PC-3 (cell line): Measurements from ENCODE around the gene GNPDA1. TPM values are rescaled to one million over a fixed set of nuclear protein-coding genes. Genes with fewer than 3 reads are reported as not detected.

Experiments used
- ATAC-seq: fragments of 200-7000 bp; cut with Tn5 transposase; 2 replicates; pipeline ENCODE4 v1.9.1; 2020; ENCODE audit warnings: mild to moderate bottlenecking, moderate library complexity
- BruUV-seq: library from RNA; stranded (reverse); fragments of 400-500 nt; replicated peaks from 2 replicates; lab custom pipeline; 2021; lab: Mats Ljungman, UMichigan
- CTCF ChIA-PET: fragments of 300-600 bp; sonication (Branson Sonifier 250); formaldehyde crosslinking; loops from one replicate; lab custom pipeline; 2022; ENCODE audit warnings: antibody characterized with exemption; lab: Charles Lee
- POLR2A ChIA-PET: fragments of 300-600 bp; sonication (Branson Sonifier 250); formaldehyde crosslinking; loops from one replicate; lab custom pipeline; 2022; ENCODE audit warnings: antibody characterized with exemption; ENCODE audit not compliant: unreplicated experiment; lab: Charles Lee
- DNase-seq: peaks from one replicate; pipeline ENCODE4 v3.0.0-alpha.2; 2015
- H2AFZ ChIP-seq: fragments of 300-600 bp; sonication (generic); 2 replicates; pipeline ENCODE4 v1.6.0; 2016; ENCODE audit warnings: antibody characterized with exemption, low read length
- H3F3A ChIP-seq: fragments of 300-600 bp; sonication (generic); one replicate; pipeline ENCODE4 v1.6.0; 2017; ENCODE audit warnings: antibody characterized with exemption, low read length, control low read depth, mild to moderate bottlenecking; ENCODE audit not compliant: unreplicated experiment
- H3K27ac ChIP-seq: fragments of 300-600 bp; sonication (generic); 2 replicates; pipeline ENCODE4 v1.5.1; 2016; ENCODE audit warnings: mild to moderate bottlenecking, low read length
- H3K27me3 ChIP-seq: fragments of 300-600 bp; sonication (generic); 2 replicates; pipeline ENCODE4 v1.6.1; 2016; ENCODE audit warnings: low read length, mixed read lengths
- H3K36me3 ChIP-seq: fragments of 300-600 bp; sonication (generic); 2 replicates; pipeline ENCODE4 v1.6.1; 2016; ENCODE audit warnings: low read depth, mixed run types, low read length, mixed read lengths
- H3K4me1 ChIP-seq: fragments of 300-600 bp; sonication (generic); 2 replicates; pipeline ENCODE4 v1.5.1; 2016; ENCODE audit warnings: low read length; ENCODE audit not compliant: insufficient read depth
- H3K4me2 ChIP-seq: fragments of 300-600 bp; sonication (generic); 2 replicates; pipeline ENCODE4 v1.6.0; 2016; ENCODE audit warnings: low read length
- H3K4me3 ChIP-seq: fragments of 300-600 bp; sonication (generic); 2 replicates; pipeline ENCODE4 v1.5.1; 2016; ENCODE audit warnings: mild to moderate bottlenecking, low read length, mixed read lengths
- H3K79me2 ChIP-seq: fragments of 300-600 bp; sonication (generic); 2 replicates; pipeline ENCODE4 v1.6.1; 2017; ENCODE audit warnings: low read length, mixed read lengths
- H3K9ac ChIP-seq: fragments of 300-600 bp; sonication (generic); 2 replicates; pipeline ENCODE4 v1.6.0; 2016; ENCODE audit warnings: mild to moderate bottlenecking, low read length
- H3K9me2 ChIP-seq: fragments of 300-600 bp; sonication (generic); replicated peaks from 2 replicates; pipeline ENCODE4 v1.6.1; 2016; ENCODE audit warnings: mixed run types, low read length, mixed read lengths
- H3K9me3 ChIP-seq: fragments of 300-600 bp; sonication (generic); 2 replicates; pipeline ENCODE4 v1.6.1; 2016; ENCODE audit warnings: low read length, mixed read lengths
- H4K20me1 ChIP-seq: fragments of 300-600 bp; sonication (generic); 2 replicates; pipeline ENCODE4 v1.6.1; 2016; ENCODE audit warnings: low read length, mixed read lengths
- CTCF ChIP-seq: fragments of 300-600 bp; sonication (generic); conservative IDR thresholded peaks from 2 replicates; pipeline ENCODE4 v1.5.1; 2017; ENCODE audit warnings: antibody characterized with exemption, low read depth, mild to moderate bottlenecking, low read length
- EZH2 ChIP-seq: fragments of 300-600 bp; sonication (generic); IDR thresholded peaks from one replicate; pipeline ENCODE4 v1.6.1; 2017; ENCODE audit warnings: antibody characterized with exemption, mild to moderate bottlenecking, low read length; ENCODE audit not compliant: unreplicated experiment
- EZH2phosphoT487 ChIP-seq: fragments of 300-600 bp; sonication (generic); IDR thresholded peaks from 2 replicates; pipeline ENCODE4 v1.6.1; 2018; ENCODE audit warnings: mild to moderate bottlenecking, antibody characterized with exemption, low read length, borderline replicate concordance
- intact Hi-C: fragments of 100-400 bp; cut with micrococcal nuclease; formaldehyde crosslinking; loops from 2 replicates; pipeline ENCODE4 v1.9.0; 2023
- total RNA-seq: library from RNA; depleted of rRNA; stranded (reverse); fragments of >200 nt; gene quantifications from 2 replicates; pipeline ENCODE4 v1.2.3, GENCODE V29; 2014

GNPDA1 gene
- total RNA-seq, 1 experiment from 2014 or later, result 34.7 TPM

- Histone ChIP-seq H3K4me3 (no peak overlapping the region), H3K9me2 (no peaks in the 10 kb centered on the region), H3F3A (no peaks in the 10 kb centered on the region), H3K27ac (no peak overlapping the region), H3K9me3 (no peaks in the 10 kb centered on the region), H3K36me3 (no peaks in the 10 kb centered on the region; the same call in none of the 2 replicates), H3K79me2 (peaks cover 13% of the 10 kb centered on the region), H2AFZ (no peak overlapping the region), H3K4me2 (no peak overlapping the region), H4K20me1 (no peaks in the 10 kb centered on the region), H3K9ac (no peak overlapping the region), H3K27me3 (no peaks in the 10 kb centered on the region), H3K4me1 (peaks cover 8% of the 10 kb centered on the region)
- BruUV-seq, result no TSS peak
- CTCF ChIA-PET, result no interaction called here
- TF ChIP-seq EZH2phosphoT487 (no peak), EZH2 (no peak), CTCF (no peak)
- ATAC-seq (no peak), DNase-seq (no peak)
- POLR2A ChIA-PET, result no interaction called here
- intact Hi-C loops, result no loop called here
Measured at GRCh38 chr5:142008813-142009212, 4.0 kb downstream of the GNPDA1 start.

- Histone ChIP-seq H3K27me3 (no peaks in the 10 kb centered on the region), H3K79me2 (peaks cover 8% of the 10 kb centered on the region; the same call in 1 of the 2 replicates), H2AFZ (no peak overlapping the region), H3K4me1 (no peaks in the 10 kb centered on the region), H3K36me3 (no peaks in the 10 kb centered on the region; the same call in none of the 2 replicates), H3F3A (no peaks in the 10 kb centered on the region), H3K4me3 (no peak overlapping the region), H3K9ac (no peak overlapping the region), H3K9me2 (no peaks in the 10 kb centered on the region), H4K20me1 (no peaks in the 10 kb centered on the region), H3K4me2 (no peak overlapping the region), H3K27ac (no peak overlapping the region), H3K9me3 (no peaks in the 10 kb centered on the region)
- no peak for TF ChIP-seq EZH2
- ChIA-PET POLR2A (no interaction called here), CTCF (interaction anchor here (0.6 kb wide), 1 partner anchor 58 kb away, joined by 5 read pairs; no protein-coding TSS in a partner anchor)
- intact Hi-C loops, result no loop called here
- DNase-seq (no peak), ATAC-seq (no peak)
- BruUV-seq, result no TSS peak
Measured at GRCh38 chr5:142007237-142007544, 5.6 kb downstream of the GNPDA1 start.

- Histone ChIP-seq H3K4me1 (no peaks in the 10 kb centered on the region), H4K20me1 (no peaks in the 10 kb centered on the region), H3K9me3 (no peaks in the 10 kb centered on the region), H3K4me2 (no peak overlapping the region), H3K9ac (no peak overlapping the region), H3K79me2 (0 out of 2 replicates have a peak, but pooled peaks cover 2% of the 10 kb centered on the region), H3K27me3 (no peaks in the 10 kb centered on the region), H3K4me3 (no peak overlapping the region), H2AFZ (no peak overlapping the region), H3K27ac (no peak overlapping the region), H3K9me2 (no peaks in the 10 kb centered on the region), H3K36me3 (peaks cover 4% of the 10 kb centered on the region), H3F3A (no peaks in the 10 kb centered on the region)
- no peak for TF ChIP-seq EZH2phosphoT487
- no peak for DNase-seq
- no TSS peak for BruUV-seq
- ChIA-PET CTCF (interaction anchor here (0.6 to 0.7 kb wide), 2 partner anchors 58 to 1203 kb away, joined by 5 read pairs; no protein-coding TSS in a partner anchor), POLR2A (no interaction called here)
- intact Hi-C loops, result no loop called here
- no peak; the same call in 1 of the 2 replicates for ATAC-seq
Measured at GRCh38 chr5:142006363-142007236, 6.2 kb downstream of the GNPDA1 start.
